AG09309 (cell line): ENCODE data around the gene PLCG1.

Source experiments
- DNase-seq: peaks from one replicate; pipeline ENCODE4 v3.0.0-alpha.2; 2010; ENCODE audit warnings: low read depth
- H3K4me3 ChIP-seq: 2 replicates; pipeline ENCODE4 v1.5.1; 2011; ENCODE audit warnings: mild to moderate bottlenecking, low read depth, low read length, moderate library complexity; ENCODE audit not compliant: control insufficient read depth
- TF ChIP-seq, protein P1 (sequence below): IDR thresholded peaks from 2 replicates; pipeline ENCODE4 v1.5.1; 2011; ENCODE audit warnings: mild to moderate bottlenecking, low read depth, low read length, inconsistent platforms; ENCODE audit not compliant: insufficient read depth, control insufficient read depth; ENCODE audit errors: missing control alignments

PLCG1 gene

DNA sequence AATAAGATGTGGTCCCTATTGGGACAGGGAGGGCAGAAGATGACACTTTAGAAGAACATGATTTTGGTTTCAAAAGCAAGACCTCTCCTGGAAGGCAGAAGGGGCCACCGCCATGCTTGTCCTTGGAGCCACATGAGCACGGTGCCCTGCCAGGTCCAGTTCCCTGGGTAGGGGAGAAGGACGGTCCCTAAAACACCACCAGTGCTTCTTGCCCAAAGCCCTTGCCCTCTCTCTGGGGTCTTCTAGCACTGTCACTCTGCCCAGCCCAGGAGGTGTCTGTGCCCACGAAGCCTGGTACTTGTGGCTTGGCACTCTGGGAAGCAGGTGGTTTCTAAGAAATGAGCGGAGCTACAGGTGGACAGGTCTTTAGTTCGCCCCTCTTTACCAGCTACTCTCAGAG lies 46.0 kb downstream of the PLCG1 start:
- TF ChIP-seq, protein P1, sequence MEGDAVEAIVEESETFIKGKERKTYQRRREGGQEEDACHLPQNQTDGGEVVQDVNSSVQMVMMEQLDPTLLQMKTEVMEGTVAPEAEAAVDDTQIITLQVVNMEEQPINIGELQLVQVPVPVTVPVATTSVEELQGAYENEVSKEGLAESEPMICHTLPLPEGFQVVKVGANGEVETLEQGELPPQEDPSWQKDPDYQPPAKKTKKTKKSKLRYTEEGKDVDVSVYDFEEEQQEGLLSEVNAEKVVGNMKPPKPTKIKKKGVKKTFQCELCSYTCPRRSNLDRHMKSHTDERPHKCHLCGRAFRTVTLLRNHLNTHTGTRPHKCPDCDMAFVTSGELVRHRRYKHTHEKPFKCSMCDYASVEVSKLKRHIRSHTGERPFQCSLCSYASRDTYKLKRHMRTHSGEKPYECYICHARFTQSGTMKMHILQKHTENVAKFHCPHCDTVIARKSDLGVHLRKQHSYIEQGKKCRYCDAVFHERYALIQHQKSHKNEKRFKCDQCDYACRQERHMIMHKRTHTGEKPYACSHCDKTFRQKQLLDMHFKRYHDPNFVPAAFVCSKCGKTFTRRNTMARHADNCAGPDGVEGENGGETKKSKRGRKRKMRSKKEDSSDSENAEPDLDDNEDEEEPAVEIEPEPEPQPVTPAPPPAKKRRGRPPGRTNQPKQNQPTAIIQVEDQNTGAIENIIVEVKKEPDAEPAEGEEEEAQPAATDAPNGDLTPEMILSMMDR: no peak
- H3K4me3 ChIP-seq: no peak overlapping the region
- no peak for DNase-seq

DNA sequence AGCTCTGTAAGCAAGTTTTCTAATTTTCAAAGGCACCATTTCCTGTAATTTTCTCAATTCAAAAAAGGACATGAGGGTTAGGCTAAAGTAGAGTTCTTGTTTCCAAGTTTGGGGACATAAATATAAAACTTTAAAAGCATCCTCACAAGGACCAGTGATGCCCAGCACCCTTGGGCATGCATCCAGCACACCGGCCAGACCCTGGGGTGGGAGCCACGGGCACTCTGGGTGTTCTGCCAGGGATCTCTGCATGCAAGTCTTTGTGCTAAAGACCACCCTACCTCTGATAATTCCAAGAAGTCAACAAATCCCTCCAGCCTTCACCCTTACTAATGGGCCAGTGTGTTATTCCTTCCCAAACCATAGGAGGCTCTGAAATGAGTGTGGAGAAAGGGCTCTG lies 46.5 kb downstream of the PLCG1 start:
- H3K4me3 ChIP-seq: no peak overlapping the region
- TF ChIP-seq, protein P1: no peak
- no peak for DNase-seq

DNA sequence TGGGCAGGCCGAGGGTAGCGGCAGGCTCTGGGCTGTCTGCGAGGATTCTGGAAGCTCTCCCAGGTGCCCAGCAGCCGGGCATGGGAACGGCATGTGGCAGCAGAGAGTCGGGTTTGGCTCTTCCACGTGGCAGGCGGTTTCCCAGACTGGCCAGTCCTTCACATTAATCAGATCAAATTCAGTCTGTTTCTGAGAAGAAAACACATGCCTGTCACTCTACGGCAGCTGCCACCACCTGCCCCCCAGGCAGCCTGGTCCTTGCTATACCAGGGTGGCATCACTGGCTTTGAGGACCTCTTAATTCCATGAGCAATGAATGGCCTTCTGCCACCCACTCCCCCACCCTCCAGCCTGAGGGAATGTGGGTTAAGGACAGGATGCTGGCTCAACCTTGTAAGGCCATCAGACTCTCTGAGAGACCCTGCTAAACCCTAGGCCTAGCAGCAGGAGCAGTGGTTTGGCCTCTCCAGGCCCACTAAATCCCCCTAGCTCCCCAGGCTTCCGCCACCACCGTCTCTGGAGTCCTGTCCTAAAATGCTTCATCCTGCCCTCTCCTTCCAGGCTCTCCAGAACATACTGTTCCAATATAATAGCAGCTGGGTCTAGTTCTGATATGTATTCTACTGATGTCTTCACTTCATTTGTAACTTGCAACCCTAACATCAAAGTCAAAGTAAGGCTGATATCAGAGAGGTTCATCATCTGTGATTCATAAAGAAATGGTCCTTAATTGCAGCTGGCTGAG lies 47.8 kb downstream of the PLCG1 start:
- no peak overlapping the region for H3K4me3 ChIP-seq
- TF ChIP-seq, protein P1: peak; percentile 12
- no peak for DNase-seq

- DNase-seq: no peak
- no peak overlapping the region for H3K4me3 ChIP-seq
- TF ChIP-seq, protein P1: no peak
These were observed 50.3 kb downstream of the PLCG1 start for GRCh38 chr20:41187668-41188067.

DNA sequence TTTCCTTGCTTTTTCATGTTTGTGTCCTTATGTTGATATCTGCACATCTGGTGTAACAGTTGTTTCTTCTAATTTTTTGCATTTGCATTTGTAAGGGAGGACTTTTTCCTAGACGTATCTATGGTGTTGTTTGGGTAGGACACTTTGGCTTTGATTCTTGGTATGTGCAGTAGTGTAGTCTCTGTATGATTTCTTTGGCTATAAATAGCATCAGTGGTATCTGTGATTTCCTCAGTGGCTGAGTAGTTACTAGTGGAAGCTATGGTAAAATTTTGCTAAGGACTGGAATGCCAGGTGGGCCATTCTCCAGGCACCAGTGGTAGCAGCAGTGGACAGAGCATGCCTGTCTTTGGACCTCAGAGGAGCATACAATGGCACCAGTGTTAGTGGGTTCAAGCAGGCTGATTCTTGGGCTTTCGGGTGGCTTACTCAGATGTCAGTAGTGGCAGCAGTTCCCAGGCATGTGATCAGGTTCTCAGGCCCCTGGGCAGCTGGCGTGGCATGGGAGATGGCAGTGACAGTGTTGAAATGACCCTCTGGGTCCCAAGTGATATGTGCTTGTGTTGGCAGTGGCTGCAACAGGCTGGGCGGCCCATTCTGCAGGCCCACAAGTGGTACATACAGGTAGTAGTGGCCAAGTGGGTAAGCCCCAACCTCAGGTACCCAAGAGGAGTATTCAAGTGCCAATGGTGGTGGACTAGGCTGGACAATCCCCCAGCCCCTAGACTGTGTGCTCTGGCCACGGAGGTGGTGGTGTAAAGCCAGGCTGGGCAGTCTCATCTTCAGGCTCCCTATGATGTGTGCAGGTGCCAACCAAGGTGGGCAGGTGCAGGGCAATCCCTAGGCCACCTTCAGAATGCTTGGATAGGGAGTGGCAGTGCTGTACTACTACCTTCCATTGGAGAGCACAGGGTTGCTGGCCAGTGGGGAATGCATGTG lies 54.5 kb downstream of the PLCG1 start:
- H3K4me3 ChIP-seq: no peak overlapping the region
- no peak for DNase-seq
- TF ChIP-seq, protein P1: no peak

- TF ChIP-seq, protein P1: no peak
- no peak for DNase-seq
- no peak overlapping the region for H3K4me3 ChIP-seq
These were observed 55.2 kb downstream of the PLCG1 start for GRCh38 chr20:41192575-41192974.
